ENCODE results near the gene MAP3K7CL. TPM values are rescaled to one million over a fixed set of nuclear protein-coding genes. Genes with fewer than 3 reads are reported as not detected.

The MAP3K7CL gene
- total RNA-seq, 1 donor from 2014 or later, result 67.3 TPM

- peaks cover 36% of the 10 kb centered on the region for H3K4me1 Mint-ChIP-seq (ENCODE audit: low read depth, unreplicated experiment)
- Histone ChIP-seq H3K36me3 (ENCODE audit: insufficient read depth, low read length) (no peaks in the 10 kb centered on the region), H3K4me3 (ENCODE audit: insufficient read depth, low read depth, low read length) (no peak overlapping the region), H3K4me2 (ENCODE audit: low read length) (peak overlapping the region; percentile 16), H3K9ac (ENCODE audit: low read length) (peak overlapping the region; percentile 19), H3K9me3 (ENCODE audit: insufficient read depth, low read depth, low read length) (no peaks in the 10 kb centered on the region), H3K79me2 (ENCODE audit: insufficient read depth, low read length) (no peaks in the 10 kb centered on the region), H3K27ac (ENCODE audit: low read depth, low read length) (peak overlapping the region; percentile 91), H2AFZ (ENCODE audit: low read depth, low read length) (peak overlapping the region; percentile 3), H3K27me3 (ENCODE audit: insufficient read depth, low read length) (no peaks in the 10 kb centered on the region), H4K20me1 (ENCODE audit: insufficient read depth, low read length) (no peaks in the 10 kb centered on the region), H3K4me1 (ENCODE audit: insufficient read depth, low read length) (peaks cover 33% of the 10 kb centered on the region)
- no peaks in the 10 kb centered on the region for H3K27me3 Mint-ChIP-seq (ENCODE audit: low read depth, unreplicated experiment)
- FAIRE-seq (no peak), DNase-seq (ENCODE audit: low read depth) (no peak)
- H3K9me3 Mint-ChIP-seq (ENCODE audit: unreplicated experiment), result peaks cover 4% of the 10 kb centered on the region
- TF ChIP-seq CTCF (IDR thresholded peaks at IDR 0.05; ENCODE audit: insufficient read depth, low read depth, low read length), result no peak
- no peak for TF ChIP-seq EZH2 (IDR thresholded peaks at IDR 0.05; ENCODE audit: insufficient read depth, low read length)
- H3K27ac Mint-ChIP-seq (ENCODE audit: unreplicated experiment), result peak overlapping the region; percentile 89
- H3K36me3 Mint-ChIP-seq (ENCODE audit: low read depth, unreplicated experiment), result peaks cover 2% of the 10 kb centered on the region
- H3K4me3 Mint-ChIP-seq (ENCODE audit: unreplicated experiment), result peak overlapping the region; percentile 12
Observed at GRCh38 chr21:29194847-29195246, 64.4 kb downstream of the MAP3K7CL start.

- Mint-ChIP-seq H3K27me3 (ENCODE audit: low read depth, unreplicated experiment) (no peaks in the 10 kb centered on the region), H3K27ac (ENCODE audit: unreplicated experiment) (peak overlapping the region; percentile 86), H3K36me3 (ENCODE audit: low read depth, unreplicated experiment) (peaks cover 4% of the 10 kb centered on the region), H3K4me3 (ENCODE audit: unreplicated experiment) (no peak overlapping the region), H3K9me3 (ENCODE audit: unreplicated experiment) (peaks cover 6% of the 10 kb centered on the region), H3K4me1 (ENCODE audit: low read depth, unreplicated experiment) (peaks cover 35% of the 10 kb centered on the region)
- H4K20me1 ChIP-seq (ENCODE audit: insufficient read depth, low read length), result no peaks in the 10 kb centered on the region
- H2AFZ ChIP-seq (ENCODE audit: low read depth, low read length), result no peak overlapping the region
- peak overlapping the region; percentile 57 for H3K9ac ChIP-seq (ENCODE audit: low read length)
- FAIRE-seq, result peak; percentile 56
- H3K4me3 ChIP-seq (ENCODE audit: insufficient read depth, low read depth, low read length), result peak overlapping the region; percentile 18
- no peaks in the 10 kb centered on the region for H3K9me3 ChIP-seq (ENCODE audit: insufficient read depth, low read depth, low read length)
- H3K79me2 ChIP-seq (ENCODE audit: insufficient read depth, low read length), result no peaks in the 10 kb centered on the region
- peak; percentile 62 for TF ChIP-seq CTCF (IDR thresholded peaks at IDR 0.05; ENCODE audit: insufficient read depth, low read depth, low read length)
- TF ChIP-seq EZH2 (IDR thresholded peaks at IDR 0.05; ENCODE audit: insufficient read depth, low read length), result no peak
- H3K4me1 ChIP-seq (ENCODE audit: insufficient read depth, low read length), result peaks cover 31% of the 10 kb centered on the region
- no peaks in the 10 kb centered on the region for H3K36me3 ChIP-seq (ENCODE audit: insufficient read depth, low read length)
- H3K4me2 ChIP-seq (ENCODE audit: low read length), result peak overlapping the region; percentile 65
- H3K27me3 ChIP-seq (ENCODE audit: insufficient read depth, low read length), result no peaks in the 10 kb centered on the region
- peak; percentile 92 for DNase-seq (ENCODE audit: low read depth)
- peak overlapping the region; percentile 91 for H3K27ac ChIP-seq (ENCODE audit: low read depth, low read length)
Observed at GRCh38 chr21:29195981-29196669, 65.7 kb downstream of the MAP3K7CL start.

GRCh38 chr21:29196670-29197191 is 66.3 kb downstream of the MAP3K7CL start:
- Histone ChIP-seq H4K20me1 (ENCODE audit: insufficient read depth, low read length) (no peaks in the 10 kb centered on the region), H3K27ac (ENCODE audit: low read depth, low read length) (peak overlapping the region; percentile 91), H3K27me3 (ENCODE audit: insufficient read depth, low read length) (no peaks in the 10 kb centered on the region), H3K4me3 (ENCODE audit: insufficient read depth, low read depth, low read length) (no peak overlapping the region), H3K9ac (ENCODE audit: low read length) (peak overlapping the region; percentile 64), H3K4me2 (ENCODE audit: low read length) (peak overlapping the region; percentile 65), H2AFZ (ENCODE audit: low read depth, low read length) (no peak overlapping the region), H3K9me3 (ENCODE audit: insufficient read depth, low read depth, low read length) (no peaks in the 10 kb centered on the region), H3K4me1 (ENCODE audit: insufficient read depth, low read length) (peaks cover 31% of the 10 kb centered on the region), H3K79me2 (ENCODE audit: insufficient read depth, low read length) (no peaks in the 10 kb centered on the region), H3K36me3 (ENCODE audit: insufficient read depth, low read length) (no peaks in the 10 kb centered on the region)
- TF ChIP-seq EZH2 (IDR thresholded peaks at IDR 0.05; ENCODE audit: insufficient read depth, low read length), result no peak
- no peak for TF ChIP-seq CTCF (IDR thresholded peaks at IDR 0.05; ENCODE audit: insufficient read depth, low read depth, low read length)
- no peak for FAIRE-seq
- peaks cover 4% of the 10 kb centered on the region for H3K36me3 Mint-ChIP-seq (ENCODE audit: low read depth, unreplicated experiment)
- H3K4me3 Mint-ChIP-seq (ENCODE audit: unreplicated experiment), result no peak overlapping the region
- no peaks in the 10 kb centered on the region for H3K27me3 Mint-ChIP-seq (ENCODE audit: low read depth, unreplicated experiment)
- no peak for DNase-seq (ENCODE audit: low read depth)
- peak overlapping the region; percentile 86 for H3K27ac Mint-ChIP-seq (ENCODE audit: unreplicated experiment)
- H3K9me3 Mint-ChIP-seq (ENCODE audit: unreplicated experiment), result peaks cover 9% of the 10 kb centered on the region
- peaks cover 35% of the 10 kb centered on the region for H3K4me1 Mint-ChIP-seq (ENCODE audit: low read depth, unreplicated experiment)
